HG03066 (cell line): ENCODE measurements around the gene ERAL1.
"Not testable (repeated sequence)": the region's sequence is repeated elsewhere in the genome, so short reads cannot be mapped to it uniquely, and the experiment has no call there.

Source experiments
- ATAC-seq: cut with Tn5 transposase; IDR thresholded peaks from one replicate; pipeline ENCODE4 v1.9.1; 2021; ENCODE audit warnings: low read depth; ENCODE audit not compliant: unreplicated experiment

The ERAL1 gene

GRCh38 chr17:28849281-28849680, 5.5 kb upstream of the ERAL1 start:
- no peak for ATAC-seq

- no peak for ATAC-seq
Measured at GRCh38 chr17:28853295-28853694, 1.5 kb upstream of the ERAL1 start.

GRCh38 chr17:28855336-28855679, 492 bp downstream of the ERAL1 start:
- ATAC-seq = no peak

GRCh38 chr17:28856028-28856574, 1.3 kb downstream of the ERAL1 start:
- no peak for ATAC-seq

- ATAC-seq = no peak
Measured at GRCh38 chr17:28857905-28858800, 3.3 kb downstream of the ERAL1 start.

- ATAC-seq = no peak
Measured at GRCh38 chr17:28858801-28859355, 4.1 kb downstream of the ERAL1 start.

- ATAC-seq = no peak
Measured at GRCh38 chr17:28860363-28860808, 5.6 kb downstream of the ERAL1 start.

- no peak for ATAC-seq
Measured at GRCh38 chr17:28861393-28862203, 6.8 kb downstream of the ERAL1 start.

- no peak for ATAC-seq
Measured at GRCh38 chr17:28862561-28862960, 7.7 kb downstream of the ERAL1 start.

GRCh38 chr17:28863953-28864352, 9.1 kb downstream of the ERAL1 start:
- no peak for ATAC-seq

GRCh38 chr17:28864991-28865849, 10.4 kb downstream of the ERAL1 start:
- ATAC-seq = no peak

GRCh38 chr17:28865946-28866752, 11.3 kb downstream of the ERAL1 start:
- ATAC-seq = no peak

- ATAC-seq = no peak
Measured at GRCh38 chr17:28867276-28867675, 12.5 kb downstream of the ERAL1 start.

- peak; percentile 93 for ATAC-seq
Measured at GRCh38 chr17:28871056-28871579, 16.3 kb downstream of the ERAL1 start.

GRCh38 chr17:28873839-28874238, 19.0 kb downstream of the ERAL1 start:
- no peak for ATAC-seq

GRCh38 chr17:28874750-28875149, 19.9 kb downstream of the ERAL1 start:
- ATAC-seq = no peak

- no peak for ATAC-seq
Measured at GRCh38 chr17:28875848-28876550, 21.2 kb downstream of the ERAL1 start.

GRCh38 chr17:28877150-28877711, 22.4 kb downstream of the ERAL1 start:
- ATAC-seq = not testable (repeated sequence)
